HEK293 (cell line): ENCODE data around the gene KLHL35.

Experiments used
- CTCF ChIA-PET: fragments of 350-600 bp; formaldehyde crosslinking; extraction: SDS; loops from one replicate; lab custom pipeline; 2021; ENCODE audit warnings: antibody characterized with exemption; lab: Yijun Ruan, JAX
- POLR2A ChIA-PET: fragments of 300-600 bp; formaldehyde crosslinking; extraction: SDS; loops from one replicate; lab custom pipeline; 2020; ENCODE audit warnings: antibody characterized with exemption, inconsistent platforms; lab: Yijun Ruan, JAX
- H3K27ac ChIP-seq: fragments of 200-500 bp; sonication (Bioruptor generic); 2 replicates; pipeline ENCODE4 v1.5.1; 2014; ENCODE audit warnings: low read depth, low read length, control low read depth, inconsistent platforms; ENCODE audit errors: extremely low read depth
- H3K36me3 ChIP-seq, 2 experiments: fragments of 200-500 bp in 1 of 2; sonication (Bioruptor generic) in 1 of 2; 1 replicate in 1 of 2; 2 replicates in 1 of 2; pipeline ENCODE4 v1.5.1; 2014 to 2017; ENCODE audit warnings: inconsistent platforms in 2 of 2, low read length in 2 of 2; ENCODE audit not compliant: control insufficient read depth in 2 of 2, insufficient read depth in 1 of 2
- H3K4me1 ChIP-seq: fragments of 200-500 bp; sonication (Bioruptor generic); 2 replicates; pipeline ENCODE4 v1.5.1; 2014; ENCODE audit warnings: mild to moderate bottlenecking, low read length, inconsistent platforms; ENCODE audit not compliant: control insufficient read depth, insufficient read depth
- H3K4me3 ChIP-seq: 2 replicates; pipeline ENCODE4 v1.5.1; 2011; ENCODE audit warnings: low read depth, mild to moderate bottlenecking, control low read depth, low read length, moderate library complexity
- H3K9me3 ChIP-seq: fragments of 200-500 bp; sonication (Bioruptor generic); 2 replicates; pipeline ENCODE4 v1.5.1; 2014; ENCODE audit warnings: low read depth, low read length, inconsistent platforms; ENCODE audit not compliant: control insufficient read depth, insufficient read depth
- BCL11A ChIP-seq: fragments of 450-650 bp; formaldehyde crosslinking; IDR thresholded peaks from 2 replicates; pipeline ENCODE4 v1.5.1; 2016; ENCODE audit warnings: low read depth, missing biosample characterization, missing genetic modification characterization
- KLF1 ChIP-seq: fragments of 450-650 bp; formaldehyde crosslinking; IDR thresholded peaks from 2 replicates; pipeline ENCODE4 v1.5.1; 2016; ENCODE audit warnings: missing biosample characterization, missing genetic modification characterization
- KLF17 ChIP-seq: fragments of 450-650 bp; formaldehyde crosslinking; IDR thresholded peaks from 2 replicates; pipeline ENCODE4 v1.5.1; 2016; ENCODE audit warnings: missing biosample characterization, missing genetic modification characterization
- KLF8 ChIP-seq: fragments of 450-650 bp; formaldehyde crosslinking; IDR thresholded peaks from 2 replicates; pipeline ENCODE4 v1.5.1; 2016; ENCODE audit warnings: missing biosample characterization, missing genetic modification characterization
- MZF1 ChIP-seq: fragments of 450-650 bp; formaldehyde crosslinking; IDR thresholded peaks from 2 replicates; pipeline ENCODE4 v1.5.1; 2017; ENCODE audit warnings: missing biosample characterization, missing genetic modification characterization, borderline replicate concordance
- OVOL3 ChIP-seq: fragments of 450-650 bp; formaldehyde crosslinking; IDR thresholded peaks from 2 replicates; pipeline ENCODE4 v1.5.1; 2016; ENCODE audit warnings: missing biosample characterization, missing genetic modification characterization
- PRDM1 ChIP-seq: fragments of 450-650 bp; formaldehyde crosslinking; IDR thresholded peaks from 2 replicates; pipeline ENCODE4; 2016; ENCODE audit warnings: missing biosample characterization, missing genetic modification characterization
- RBAK ChIP-seq: fragments of 450-650 bp; formaldehyde crosslinking; IDR thresholded peaks from 2 replicates; pipeline ENCODE4 v1.5.1; 2016; ENCODE audit warnings: missing biosample characterization, missing genetic modification characterization
- SP3 ChIP-seq: fragments of 450-650 bp; formaldehyde crosslinking; IDR thresholded peaks from 2 replicates; pipeline ENCODE4 v1.5.1; 2016; ENCODE audit warnings: missing biosample characterization, missing genetic modification characterization
- ZBTB1 ChIP-seq: fragments of 450-650 bp; formaldehyde crosslinking; IDR thresholded peaks from 2 replicates; pipeline ENCODE4 v1.5.1; 2016; ENCODE audit warnings: missing biosample characterization, missing genetic modification characterization
- ZBTB17 ChIP-seq: fragments of 450-650 bp; formaldehyde crosslinking; IDR thresholded peaks from 2 replicates; pipeline ENCODE4 v1.5.1; 2016; ENCODE audit warnings: missing biosample characterization, missing genetic modification characterization
- ZBTB20 ChIP-seq: fragments of 450-650 bp; formaldehyde crosslinking; IDR thresholded peaks from 2 replicates; pipeline ENCODE4 v1.5.1; 2016; ENCODE audit warnings: missing biosample characterization, missing genetic modification characterization
- ZBTB44 ChIP-seq: fragments of 450-650 bp; IDR thresholded peaks from 2 replicates; pipeline ENCODE4 v1.5.1; 2018; ENCODE audit warnings: missing biosample characterization, mild to moderate bottlenecking, missing genetic modification characterization
- ZBTB7A ChIP-seq: fragments of 450-650 bp; formaldehyde crosslinking; IDR thresholded peaks from 2 replicates; pipeline ENCODE4 v1.5.1; 2016; ENCODE audit warnings: low read depth, missing biosample characterization, missing genetic modification characterization
- ZFP3 ChIP-seq: fragments of 450-650 bp; formaldehyde crosslinking; IDR thresholded peaks from 2 replicates; pipeline ENCODE4 v1.5.1; 2016; ENCODE audit warnings: low read depth, missing biosample characterization, missing genetic modification characterization
- ZNF248 ChIP-seq: fragments of 450-650 bp; formaldehyde crosslinking; IDR thresholded peaks from 2 replicates; pipeline ENCODE4 v1.5.1; 2017; ENCODE audit warnings: missing biosample characterization, missing genetic modification characterization
- ZNF26 ChIP-seq: fragments of 450-650 bp; formaldehyde crosslinking; IDR thresholded peaks from 2 replicates; pipeline ENCODE4 v1.5.1; 2016; ENCODE audit warnings: missing biosample characterization, missing genetic modification characterization
- ZNF510 ChIP-seq: fragments of 450-650 bp; formaldehyde crosslinking; IDR thresholded peaks from 2 replicates; pipeline ENCODE4 v1.5.1; 2018; ENCODE audit warnings: mild to moderate bottlenecking, missing genetic modification characterization, missing biosample characterization; ENCODE audit not compliant: insufficient replicate concordance
- ZNF514 ChIP-seq: fragments of 450-650 bp; formaldehyde crosslinking; IDR thresholded peaks from 2 replicates; pipeline ENCODE4 v1.5.1; 2016; ENCODE audit warnings: missing biosample characterization, missing genetic modification characterization
- ZNF521 ChIP-seq: fragments of 450-650 bp; formaldehyde crosslinking; IDR thresholded peaks from 2 replicates; pipeline ENCODE4 v1.5.1; 2017; ENCODE audit warnings: missing biosample characterization, mild to moderate bottlenecking, missing genetic modification characterization
- ZNF529 ChIP-seq: fragments of 450-650 bp; formaldehyde crosslinking; IDR thresholded peaks from 2 replicates; pipeline ENCODE4 v1.5.1; 2017; ENCODE audit warnings: missing genetic modification characterization, missing biosample characterization; ENCODE audit not compliant: insufficient replicate concordance
- ZNF624 ChIP-seq: fragments of 450-650 bp; formaldehyde crosslinking; IDR thresholded peaks from 2 replicates; pipeline ENCODE4 v1.5.1; 2017; ENCODE audit warnings: missing biosample characterization, missing genetic modification characterization
- ZNF677 ChIP-seq: fragments of 450-650 bp; IDR thresholded peaks from 2 replicates; pipeline ENCODE4 v1.5.0; 2018; ENCODE audit warnings: missing biosample characterization, mild to moderate bottlenecking, missing genetic modification characterization, moderate library complexity
- ZNF776 ChIP-seq: fragments of 450-650 bp; formaldehyde crosslinking; IDR thresholded peaks from 2 replicates; pipeline ENCODE4 v1.5.0; 2017; ENCODE audit warnings: missing biosample characterization, missing genetic modification characterization, borderline replicate concordance
- ZXDB ChIP-seq: fragments of 450-650 bp; formaldehyde crosslinking; IDR thresholded peaks from 2 replicates; pipeline ENCODE4 v1.5.1; 2016; ENCODE audit warnings: missing biosample characterization, missing genetic modification characterization
- TF ChIP-seq, protein P1 (sequence below): fragments of 450-650 bp; formaldehyde crosslinking; IDR thresholded peaks from 2 replicates; pipeline ENCODE4 v1.5.1; 2017; ENCODE audit warnings: missing biosample characterization, missing genetic modification characterization

KLHL35 gene

DNA sequence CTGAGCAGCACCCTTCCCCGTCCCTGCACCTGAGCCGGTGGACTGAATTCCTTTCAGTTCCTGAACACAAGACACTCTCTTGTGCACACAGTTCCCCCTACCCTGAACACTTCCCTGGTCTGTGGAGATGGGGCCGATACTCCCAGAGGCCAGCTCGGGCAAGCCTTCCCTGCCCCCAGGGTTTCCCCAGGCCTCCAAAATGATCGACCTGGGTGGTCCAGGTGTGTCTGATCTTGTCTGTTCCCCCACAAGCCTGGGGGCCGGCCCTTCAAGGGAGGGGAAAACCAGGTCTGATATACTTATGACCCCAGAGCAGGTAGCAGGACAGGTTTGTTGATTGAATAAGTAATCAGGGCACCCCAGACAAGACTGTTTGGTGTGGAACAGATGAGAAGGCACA, 40.7 kb upstream of the KLHL35 start:
- H3K9me3 ChIP-seq: no peaks in the 10 kb centered on the region
- no peak overlapping the region for H3K27ac ChIP-seq
- ChIA-PET POLR2A (no interaction called here), CTCF (no interaction called here)
- TF ChIP-seq OVOL3 (tag by site-specific recombination): no peak
- no peak for TF ChIP-seq ZBTB1 (tag by site-specific recombination)
- no peak for TF ChIP-seq ZNF529
- no peak for TF ChIP-seq ZNF510
- TF ChIP-seq BCL11A: no peak
- no peak for TF ChIP-seq ZXDB (tag by site-specific recombination)
- no peak for TF ChIP-seq ZBTB44
- no peak for TF ChIP-seq KLF1 (tag by site-specific recombination)
- no peak for TF ChIP-seq ZNF514
- TF ChIP-seq KLF8 (tag by site-specific recombination): no peak
- no peak for TF ChIP-seq KLF17 (tag by site-specific recombination)
- TF ChIP-seq ZNF521 (tag by site-specific recombination): no peak
- TF ChIP-seq ZBTB17 (tag by site-specific recombination): no peak
- TF ChIP-seq PRDM1 (tag by site-specific recombination): no peak
- TF ChIP-seq ZBTB7A (tag by site-specific recombination): no peak
- no peak for TF ChIP-seq ZFP3 (tag by site-specific recombination)
- no peak for TF ChIP-seq SP3 (tag by site-specific recombination)
- TF ChIP-seq ZNF776 (tag by site-specific recombination): no peak
- TF ChIP-seq RBAK: no peak
- no peaks in the 10 kb centered on the region for H3K36me3 ChIP-seq
- H3K4me3 ChIP-seq: no peak overlapping the region
- no peaks in the 10 kb centered on the region for H3K4me1 ChIP-seq

DNA sequence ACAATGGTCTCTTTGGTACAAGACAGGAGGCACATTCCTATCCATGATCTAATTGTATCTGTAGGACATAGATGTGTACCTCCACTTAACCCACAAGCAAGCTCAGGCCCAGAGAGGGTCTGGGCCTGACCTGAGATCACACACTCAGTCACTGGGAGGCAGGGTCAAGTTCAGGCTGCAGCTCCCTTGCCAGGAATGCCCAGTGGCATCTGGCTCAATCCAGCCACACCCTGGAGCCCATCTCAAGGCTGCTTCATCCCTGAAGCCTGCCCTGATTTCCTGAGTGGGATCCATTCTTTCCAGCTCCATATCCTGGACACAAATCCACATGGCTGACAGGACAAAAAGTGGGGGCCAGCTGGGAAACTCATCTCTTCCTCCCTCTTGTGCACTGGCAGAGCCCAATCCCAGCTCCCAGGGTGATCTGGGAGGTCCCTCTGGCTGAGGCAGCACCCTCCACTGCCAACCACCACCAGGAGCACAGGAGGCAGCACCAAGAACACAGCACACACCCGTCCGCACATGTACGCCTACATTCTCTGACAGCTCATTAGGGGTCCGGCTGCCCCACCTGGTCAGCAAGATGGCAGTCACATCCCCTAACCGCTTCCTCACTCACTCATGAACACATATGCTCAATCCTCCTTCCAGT, 39.2 kb upstream of the KLHL35 start:
- no peak overlapping the region for H3K27ac ChIP-seq
- H3K9me3 ChIP-seq: no peaks in the 10 kb centered on the region
- H3K4me1 ChIP-seq: no peaks in the 10 kb centered on the region
- ChIA-PET CTCF (interaction anchor here (0.7 to 1.4 kb wide), 4 partner anchors 27 to 94 kb away, joined by 3 to 6 read pairs (median 4); no protein-coding TSS in a partner anchor), POLR2A (no interaction called here)
- H3K4me3 ChIP-seq: no peak overlapping the region
- H3K36me3 ChIP-seq: no peaks in the 10 kb centered on the region
- TF ChIP-seq ZBTB20 (tag by site-specific recombination) (no peak), ZNF26 (no peak), KLF17 (tag by site-specific recombination) (no peak), ZNF248 (tag by site-specific recombination) (no peak), MZF1 (tag by site-specific recombination) (no peak), ZNF677 (tag by site-specific recombination) (no peak), ZNF624 (no peak)
- TF ChIP-seq, protein P1, sequence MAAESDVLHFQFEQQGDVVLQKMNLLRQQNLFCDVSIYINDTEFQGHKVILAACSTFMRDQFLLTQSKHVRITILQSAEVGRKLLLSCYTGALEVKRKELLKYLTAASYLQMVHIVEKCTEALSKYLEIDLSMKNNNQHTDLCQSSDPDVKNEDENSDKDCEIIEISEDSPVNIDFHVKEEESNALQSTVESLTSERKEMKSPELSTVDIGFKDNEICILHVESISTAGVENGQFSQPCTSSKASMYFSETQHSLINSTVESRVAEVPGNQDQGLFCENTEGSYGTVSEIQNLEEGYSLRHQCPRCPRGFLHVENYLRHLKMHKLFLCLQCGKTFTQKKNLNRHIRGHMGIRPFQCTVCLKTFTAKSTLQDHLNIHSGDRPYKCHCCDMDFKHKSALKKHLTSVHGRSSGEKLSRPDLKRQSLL (tag by site-specific recombination): no peak
